ENCODE data around the gene ZNF653. TPM values are rescaled to one million over a fixed set of nuclear protein-coding genes. Genes with fewer than 3 reads are reported as not detected.
"Not testable (repeated sequence)": the region's sequence is repeated elsewhere in the genome, so short reads cannot be mapped to it uniquely, and the experiment has no call there.

Gene ZNF653
- total RNA-seq, 1 donor from 2014 or later: 7.1 TPM

- no peak for DNase-seq (ENCODE audit: low read depth)
Observed at GRCh38 chr19:11456659-11457058, 49.0 kb downstream of the ZNF653 start.

DNA sequence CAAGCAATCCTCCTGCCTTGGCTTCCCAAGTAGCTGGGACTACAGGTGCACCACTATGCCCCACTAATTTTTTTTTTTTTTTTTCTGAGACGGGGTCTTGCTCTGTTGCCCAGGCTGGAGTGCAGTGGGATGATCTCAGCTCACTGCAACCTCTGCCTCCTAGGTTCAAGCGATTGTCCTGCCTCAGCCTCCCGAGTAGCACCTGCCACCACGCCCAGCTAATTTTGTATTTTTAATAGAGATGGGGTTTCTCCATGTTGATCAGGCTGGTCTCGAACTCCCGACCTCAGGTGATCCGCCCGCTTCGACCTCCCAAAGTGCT is 50.4 kb downstream of the ZNF653 start:
- DNase-seq (ENCODE audit: low read depth): not testable (repeated sequence)

- DNase-seq (ENCODE audit: low read depth): no peak
Observed at GRCh38 chr19:11453468-11454341, 51.9 kb downstream of the ZNF653 start.

DNA sequence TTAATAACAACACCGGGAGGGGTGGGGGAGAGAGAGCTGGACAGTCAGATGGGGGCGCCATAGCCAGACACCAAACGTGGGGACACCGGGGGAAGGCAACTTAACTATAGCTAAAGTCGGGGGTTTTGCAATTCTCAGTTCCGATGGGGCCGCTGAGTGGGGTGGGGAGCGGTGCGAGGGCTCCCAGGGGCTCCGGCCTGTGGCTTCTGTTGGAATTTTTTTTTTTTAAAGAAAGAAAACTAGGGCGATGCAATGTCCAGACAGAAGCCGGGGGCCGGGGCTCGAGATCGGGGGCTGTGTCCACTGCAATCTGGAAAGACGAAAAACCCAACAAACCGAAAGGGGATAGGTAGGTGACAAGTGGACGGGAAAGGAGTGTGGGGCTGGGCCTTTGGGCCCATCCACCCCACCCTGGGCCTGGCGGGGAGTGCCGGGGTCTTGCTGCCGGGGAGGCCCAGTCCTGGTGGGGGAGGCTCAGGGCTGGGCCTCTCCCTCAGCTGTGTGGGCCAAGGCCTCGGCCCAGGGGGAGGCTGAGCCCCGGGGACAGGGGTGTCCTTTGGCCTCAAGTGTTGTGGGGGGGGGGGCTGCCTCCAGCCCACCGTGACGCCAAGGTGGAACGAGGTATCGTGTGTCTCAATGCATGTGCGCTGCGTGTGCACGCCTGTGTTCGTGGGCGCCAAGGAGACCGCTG is 52.9 kb downstream of the ZNF653 start:
- no peak for DNase-seq (ENCODE audit: low read depth)

DNA sequence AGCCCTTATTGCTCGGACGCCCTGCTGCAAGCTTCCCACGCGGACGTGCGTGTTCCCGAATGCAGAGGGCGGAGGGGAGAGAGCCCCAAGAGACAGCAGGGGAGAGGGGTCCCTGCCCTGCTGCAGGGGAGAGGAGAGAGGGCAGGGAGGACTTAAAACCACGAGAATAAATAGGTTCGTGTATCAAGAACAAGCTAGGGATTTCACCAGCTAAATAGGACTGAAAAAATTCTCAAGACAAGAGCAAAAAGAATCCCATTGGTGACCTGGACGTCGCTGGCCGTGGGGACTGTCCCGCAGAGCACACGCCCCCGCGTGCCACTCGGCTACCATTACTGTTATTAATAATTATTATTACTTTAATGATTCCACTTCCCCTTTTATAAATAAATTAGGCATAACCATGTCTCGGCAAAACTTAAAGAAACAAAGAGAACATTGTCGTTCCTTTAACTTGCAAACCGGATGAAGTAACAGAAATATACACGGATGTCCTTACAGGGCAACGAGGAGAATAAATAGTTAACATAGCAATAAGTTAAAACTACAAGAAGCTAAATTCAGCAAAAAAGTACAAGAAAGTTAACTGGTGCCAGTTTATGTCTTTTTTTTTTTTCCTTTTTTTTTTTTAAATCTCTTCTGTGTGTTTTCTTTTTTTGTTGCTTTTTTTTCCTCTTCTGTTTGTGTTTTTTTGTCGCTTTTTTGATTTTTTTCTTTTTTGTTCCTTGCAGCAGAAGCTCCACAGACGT is 53.6 kb downstream of the ZNF653 start:
- no peak for DNase-seq (ENCODE audit: low read depth)

DNA sequence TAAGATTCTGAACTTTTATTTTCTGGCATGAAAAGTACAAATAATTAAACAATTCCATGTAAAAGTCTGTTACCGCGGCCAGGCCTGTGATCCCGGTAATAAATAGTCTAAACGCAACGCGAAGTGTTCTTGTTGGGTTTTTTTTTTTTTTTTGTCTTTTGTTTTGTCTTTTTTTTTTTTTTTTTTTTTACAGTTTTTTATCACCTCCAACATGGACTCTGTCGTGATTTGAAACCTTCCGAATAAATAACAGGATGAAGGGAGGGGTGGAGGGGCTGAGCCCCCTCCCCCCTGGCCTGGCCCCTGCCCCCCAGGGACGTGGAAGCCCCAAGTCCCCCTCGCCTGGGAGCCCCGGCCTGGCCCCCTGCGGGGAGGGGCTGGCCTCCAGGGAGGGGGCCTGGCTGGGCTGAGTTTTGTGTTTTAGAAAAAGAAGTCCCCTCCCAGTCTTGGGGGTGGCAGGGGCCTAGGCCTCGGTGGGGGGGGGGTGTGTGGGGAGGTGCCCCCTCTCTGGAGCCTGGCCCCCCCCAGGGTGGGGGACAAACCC is 54.2 kb downstream of the ZNF653 start:
- DNase-seq (ENCODE audit: low read depth): no peak

GRCh38 chr19:11450570-11451326 is 54.9 kb downstream of the ZNF653 start:
- no peak for DNase-seq (ENCODE audit: low read depth)

GRCh38 chr19:11448923-11449554 is 56.6 kb downstream of the ZNF653 start:
- DNase-seq (ENCODE audit: low read depth): no peak

DNA sequence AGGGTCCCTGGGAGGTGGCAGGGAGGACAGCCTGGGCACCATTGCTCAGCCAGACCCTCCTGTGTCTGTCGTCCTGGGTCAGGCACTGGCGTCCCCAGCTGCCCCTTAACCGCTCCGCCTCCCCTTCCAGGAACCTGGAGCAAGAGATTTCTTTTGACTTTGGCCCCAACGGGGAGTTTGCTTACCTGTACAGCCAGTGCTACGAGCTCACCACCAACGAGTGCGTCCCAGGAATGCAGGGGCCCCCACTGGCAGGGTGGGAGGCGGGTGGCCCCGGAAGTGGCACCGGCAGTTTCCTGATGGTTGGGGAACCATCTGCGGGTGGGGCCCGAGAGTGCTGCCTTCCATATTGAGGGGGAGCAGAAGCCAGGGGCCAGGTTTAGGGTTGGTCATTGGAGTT is 57.2 kb downstream of the ZNF653 start:
- DNase-seq (ENCODE audit: low read depth): no peak

DNA sequence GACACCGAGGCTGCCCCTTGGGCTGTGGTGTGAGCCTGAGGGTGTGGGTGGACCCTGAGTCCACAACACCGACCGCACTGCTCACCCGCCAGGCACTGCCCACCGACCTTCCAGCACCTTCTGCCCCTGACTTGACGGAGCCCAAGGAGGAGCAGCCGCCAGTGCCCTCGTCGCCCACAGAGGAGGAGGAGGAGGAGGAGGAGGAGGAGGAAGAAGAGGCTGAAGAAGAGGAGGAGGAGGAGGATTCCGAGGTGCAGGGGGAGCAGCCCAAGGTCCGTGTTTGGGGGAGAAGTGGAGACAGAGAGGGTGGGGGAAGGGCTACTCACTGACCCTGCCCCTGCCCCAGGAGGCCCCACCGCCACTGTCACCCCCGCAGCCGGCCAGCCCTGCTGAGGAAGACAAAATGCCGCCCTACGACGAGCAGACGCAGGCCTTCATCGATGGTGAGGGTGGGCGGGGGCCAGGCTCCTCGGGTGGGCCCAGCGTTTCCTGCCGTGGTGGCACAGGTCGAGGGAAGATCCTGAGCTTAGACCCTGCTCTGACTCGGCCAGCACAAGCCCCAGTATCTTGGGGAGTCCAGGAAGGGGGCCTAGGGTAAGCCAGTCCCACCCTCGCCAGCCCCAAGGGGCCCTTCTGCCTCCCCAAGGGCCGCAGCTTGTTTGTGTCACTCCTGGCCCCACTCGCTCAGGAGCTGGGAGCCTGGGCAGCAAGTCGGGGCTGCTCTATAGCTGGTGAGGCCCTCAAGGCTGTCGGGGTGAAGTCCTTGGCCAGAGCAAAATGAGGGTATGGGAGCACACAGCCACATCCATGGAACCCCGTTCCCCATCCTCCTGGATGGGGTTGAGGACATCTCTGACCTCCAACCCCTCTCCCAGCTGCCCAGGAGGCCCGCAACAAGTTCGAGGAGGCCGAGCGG is 58.0 kb downstream of the ZNF653 start:
- no peak for DNase-seq (ENCODE audit: low read depth)

DNA sequence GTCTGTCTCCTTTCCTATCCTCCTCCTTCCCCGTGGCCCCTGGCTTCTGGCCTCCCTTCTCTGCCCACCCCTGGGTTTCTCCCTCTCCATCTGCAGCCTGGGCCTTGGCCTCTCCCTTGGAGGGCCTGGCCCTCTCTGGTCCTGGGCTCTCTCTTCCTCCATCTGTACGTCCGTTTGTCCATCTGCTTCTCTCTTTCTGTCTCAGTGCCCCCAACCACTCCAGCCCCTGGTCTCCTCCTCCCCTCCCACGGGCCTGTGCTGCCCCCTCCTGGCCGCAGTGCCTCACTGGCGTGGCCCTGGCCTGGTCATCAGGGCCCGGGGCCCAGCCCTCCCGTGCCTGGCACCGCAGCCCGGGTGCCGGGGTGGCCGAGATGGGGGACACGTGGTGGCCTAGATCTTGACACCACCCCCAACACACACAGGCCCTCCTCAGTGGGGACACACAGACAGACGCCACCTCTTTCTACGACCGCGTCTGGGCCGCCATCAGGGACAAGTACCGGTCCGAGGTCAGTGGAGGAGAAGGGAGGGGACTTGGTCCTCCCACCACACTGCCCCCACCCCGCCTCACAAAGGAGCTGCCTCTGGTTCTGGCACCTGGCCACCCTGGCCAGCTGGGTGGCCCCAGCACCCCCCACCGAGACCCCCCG is 58.9 kb downstream of the ZNF653 start:
- DNase-seq (ENCODE audit: low read depth): no peak

DNA sequence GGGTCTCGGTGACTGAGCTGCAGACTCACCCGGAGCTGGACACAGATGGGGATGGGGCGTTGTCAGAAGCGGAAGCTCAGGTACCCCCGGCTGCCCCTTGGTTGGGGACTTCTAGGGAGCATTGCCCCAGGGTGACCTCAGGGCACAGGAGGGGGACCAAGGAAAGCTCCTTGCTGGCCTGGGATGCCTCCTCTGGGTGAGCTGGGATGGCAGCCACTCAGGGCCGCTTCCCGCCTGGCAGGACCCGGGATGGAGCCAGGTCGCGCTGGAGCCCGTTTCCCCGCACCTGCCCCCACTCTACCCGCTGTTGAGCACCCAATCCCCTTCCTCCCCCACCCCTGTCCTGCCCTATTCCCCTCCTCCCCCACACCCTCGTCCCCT is 59.4 kb downstream of the ZNF653 start:
- no peak for DNase-seq (ENCODE audit: low read depth)

DNA sequence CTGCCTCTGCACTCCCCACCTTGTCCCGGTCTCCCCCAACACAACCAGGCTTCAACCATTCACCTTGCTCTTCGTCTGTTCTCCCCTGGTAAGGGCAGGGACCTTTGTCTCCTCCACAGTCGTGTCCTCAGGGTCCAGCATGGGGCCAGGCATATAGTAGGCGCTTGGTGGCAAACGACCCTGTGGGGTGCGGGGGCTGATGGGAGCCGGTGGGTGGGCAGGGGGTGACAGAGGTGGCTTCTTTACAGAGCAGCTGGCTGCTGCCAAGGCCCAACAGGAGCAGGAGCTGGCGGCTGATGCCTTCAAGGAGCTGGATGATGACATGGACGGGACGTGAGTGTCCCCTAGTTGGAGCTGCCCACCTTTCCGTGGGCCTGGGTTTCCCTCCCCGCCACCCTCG is 60.5 kb downstream of the ZNF653 start:
- no peak for DNase-seq (ENCODE audit: low read depth)

DNA sequence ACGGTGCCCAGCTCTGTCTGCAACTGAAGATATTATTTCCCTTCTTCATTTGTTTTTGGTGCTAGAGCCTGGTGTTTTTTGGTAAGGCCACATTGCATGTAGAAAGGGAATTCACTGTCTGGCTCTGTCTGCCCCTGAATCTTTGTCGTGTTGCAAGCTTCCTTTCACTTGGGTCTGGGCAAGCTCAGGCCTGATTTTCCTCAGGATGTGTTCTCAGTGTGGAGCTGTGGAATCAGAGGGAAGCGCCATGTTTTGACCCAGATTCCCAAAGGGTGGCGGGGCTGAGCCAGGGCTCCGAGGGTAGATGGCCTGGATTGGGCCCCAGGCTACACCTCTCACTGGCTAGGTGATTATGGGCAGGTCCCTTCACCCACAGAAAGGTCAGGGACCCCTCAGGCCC is 61.6 kb downstream of the ZNF653 start:
- DNase-seq (ENCODE audit: low read depth): no peak

GRCh38 chr19:11437955-11438354 is 67.7 kb downstream of the ZNF653 start:
- no peak for DNase-seq (ENCODE audit: low read depth)

- DNase-seq (ENCODE audit: low read depth): no peak
Observed at GRCh38 chr19:11435833-11436313, 69.8 kb downstream of the ZNF653 start.

DNA sequence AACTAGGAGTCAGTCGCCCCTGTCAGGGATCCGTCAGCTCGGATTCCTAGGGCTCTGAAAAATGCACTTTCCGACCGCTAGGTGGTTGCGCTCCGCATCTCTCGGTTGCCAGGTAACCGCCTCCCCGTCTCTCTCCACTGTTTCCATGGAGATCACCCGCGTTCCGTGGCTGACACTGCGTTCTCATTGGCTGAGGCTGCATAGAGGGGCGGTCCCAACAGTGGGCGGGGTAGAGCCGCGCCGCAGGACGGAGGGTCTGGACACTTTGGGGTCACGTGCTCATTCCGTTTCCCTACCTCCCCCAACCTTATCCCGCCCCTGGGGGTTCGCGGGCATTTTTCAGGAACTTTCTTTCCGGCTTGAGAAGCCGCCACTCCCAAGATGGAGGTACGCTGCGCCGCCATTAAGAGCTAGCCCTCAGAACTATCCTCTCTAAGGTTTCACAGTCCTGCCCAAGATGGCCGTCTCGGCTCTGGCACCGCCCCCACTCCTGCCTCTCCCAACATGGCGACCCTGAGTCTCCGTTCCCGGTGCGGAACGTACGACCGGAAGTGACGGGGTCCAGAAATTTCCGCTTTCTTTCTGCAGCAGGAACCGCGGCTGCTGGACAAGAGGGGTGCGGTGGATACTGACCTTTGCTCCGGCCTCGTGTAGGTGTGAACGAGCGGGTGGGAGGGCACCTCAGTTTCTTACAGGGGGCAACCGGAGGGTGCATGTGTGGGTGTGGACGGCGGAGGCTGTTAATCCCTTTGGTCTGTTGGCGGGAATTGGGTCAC is 70.4 kb downstream of the ZNF653 start, which contains the start of the genes ODAD3 and PRKCSH:
ODAD3 (minus strand) TSS at position 65 of the 776 bp plus-strand sequence. CDS start 105 bp downstream, outside the sequence.
PRKCSH (plus strand) TSS at position 579 of the 776 bp plus-strand sequence. CDS start 483 bp downstream, outside the sequence.
- peak; percentile 99 for DNase-seq (ENCODE audit: low read depth)

GRCh38 chr19:11434703-11435056 is 71.0 kb downstream of the ZNF653 start:
- no peak for DNase-seq (ENCODE audit: low read depth)

All from renal cortical epithelial cell (primary cell).